Dermis blood vessel endothelial cell (primary cell): ENCODE measurements around the gene PCSK4. TPM values are rescaled to one million over a fixed set of nuclear protein-coding genes. Genes with fewer than 3 reads are reported as not detected.
"Not testable (repeated sequence)": the region's sequence is repeated elsewhere in the genome, so short reads cannot be mapped to it uniquely, and the experiment has no call there.

Experiments used
- DNase-seq: peaks from one replicate; pipeline ENCODE4 v3.0.0; 2010
- total RNA-seq: library from RNA; depleted of rRNA; stranded (reverse); fragments of >200 nt; gene quantifications from 2 replicates; pipeline ENCODE4 v1.2.3, GENCODE V29; 2014

Gene PCSK4
- total RNA-seq, 1 donor from 2014 or later: 0.68 TPM

DNA sequence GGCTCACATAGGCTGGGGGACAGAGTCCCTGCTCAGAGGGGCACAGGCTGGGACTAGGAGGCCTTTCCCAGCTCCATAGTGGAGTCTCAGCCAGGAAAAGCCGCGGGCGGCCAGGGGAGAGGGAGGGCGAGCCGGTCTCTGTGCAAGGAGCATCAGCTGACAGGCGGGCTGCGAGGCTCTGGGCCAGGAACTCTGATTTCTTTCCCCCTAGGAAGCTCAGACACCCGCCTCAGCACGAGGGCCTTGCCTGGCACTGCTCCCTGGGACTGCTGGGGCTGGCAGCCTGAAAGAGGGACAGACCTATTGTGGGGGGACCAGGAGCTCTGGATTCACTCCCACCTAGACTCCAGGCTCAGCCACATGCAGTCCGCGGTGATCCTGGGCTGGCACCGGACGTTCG lies 31.5 kb upstream of the PCSK4 start:
- DNase-seq: no peak

- DNase-seq: no peak
Measured at GRCh38 chr19:1520203-1520780, 30.1 kb upstream of the PCSK4 start.

DNA sequence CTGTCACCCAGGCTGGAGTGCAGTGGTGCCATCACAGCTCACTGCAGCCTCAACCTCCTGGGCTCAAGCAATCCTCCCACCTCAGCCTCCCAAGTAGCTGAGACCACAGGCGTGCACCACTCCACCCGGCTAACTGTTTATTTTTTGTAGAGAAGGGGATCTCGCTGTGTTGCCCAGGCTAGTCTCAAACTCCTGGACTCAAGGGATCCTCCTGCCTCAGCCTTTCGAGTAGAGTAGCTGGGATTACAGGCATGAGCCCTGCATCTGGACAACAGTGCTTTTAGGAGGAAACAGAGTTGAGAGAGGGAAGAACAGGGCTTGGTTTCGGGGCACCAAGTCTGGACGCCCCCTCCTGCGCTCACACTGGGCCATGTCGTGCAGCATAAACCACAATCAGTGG lies 29.7 kb upstream of the PCSK4 start:
- DNase-seq: not testable (repeated sequence)

DNA sequence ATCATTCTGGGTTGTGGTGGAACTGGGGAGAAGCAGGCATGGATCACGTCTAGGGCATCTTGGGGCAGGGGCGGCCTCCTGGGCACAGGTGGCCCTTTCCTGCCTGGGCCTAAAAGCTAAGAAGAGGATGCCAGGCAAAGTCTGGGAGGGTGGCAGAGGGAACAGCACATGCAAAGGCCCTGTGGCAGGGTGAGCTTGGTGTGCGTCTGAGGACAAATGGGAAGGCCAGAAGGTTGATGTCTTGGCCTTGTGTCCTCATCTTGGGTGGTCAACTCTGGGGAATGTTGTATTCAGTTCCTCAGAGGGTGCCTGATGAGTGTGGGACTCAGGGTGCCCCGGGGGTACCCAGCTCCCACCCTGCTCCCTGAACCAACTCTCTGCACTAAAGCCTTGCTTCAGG lies 28.3 kb upstream of the PCSK4 start:
- no peak for DNase-seq

- DNase-seq: no peak
Measured at GRCh38 chr19:1516395-1516753, 26.2 kb upstream of the PCSK4 start.

GRCh38 chr19:1514986-1515721 lies 25.0 kb upstream of the PCSK4 start:
- DNase-seq: no peak

DNA sequence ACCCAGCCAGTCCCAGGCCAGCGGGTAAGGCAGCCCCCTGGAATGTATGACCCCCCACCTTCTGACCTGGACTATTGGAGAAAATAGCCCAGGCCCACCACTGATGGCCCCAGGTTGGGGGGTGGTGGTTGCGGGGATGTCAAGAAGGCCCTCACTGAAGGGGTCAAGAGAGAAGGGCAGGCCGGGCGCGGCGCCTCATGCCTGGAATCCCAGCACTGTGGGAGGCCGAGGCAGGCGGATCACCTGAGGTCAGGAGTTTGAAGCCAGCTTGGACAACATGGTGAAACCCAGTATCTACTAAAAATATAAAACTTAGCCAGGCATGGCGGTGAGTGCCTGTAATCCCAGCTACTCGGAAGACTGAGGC lies 24.1 kb upstream of the PCSK4 start:
- no peak for DNase-seq

DNA sequence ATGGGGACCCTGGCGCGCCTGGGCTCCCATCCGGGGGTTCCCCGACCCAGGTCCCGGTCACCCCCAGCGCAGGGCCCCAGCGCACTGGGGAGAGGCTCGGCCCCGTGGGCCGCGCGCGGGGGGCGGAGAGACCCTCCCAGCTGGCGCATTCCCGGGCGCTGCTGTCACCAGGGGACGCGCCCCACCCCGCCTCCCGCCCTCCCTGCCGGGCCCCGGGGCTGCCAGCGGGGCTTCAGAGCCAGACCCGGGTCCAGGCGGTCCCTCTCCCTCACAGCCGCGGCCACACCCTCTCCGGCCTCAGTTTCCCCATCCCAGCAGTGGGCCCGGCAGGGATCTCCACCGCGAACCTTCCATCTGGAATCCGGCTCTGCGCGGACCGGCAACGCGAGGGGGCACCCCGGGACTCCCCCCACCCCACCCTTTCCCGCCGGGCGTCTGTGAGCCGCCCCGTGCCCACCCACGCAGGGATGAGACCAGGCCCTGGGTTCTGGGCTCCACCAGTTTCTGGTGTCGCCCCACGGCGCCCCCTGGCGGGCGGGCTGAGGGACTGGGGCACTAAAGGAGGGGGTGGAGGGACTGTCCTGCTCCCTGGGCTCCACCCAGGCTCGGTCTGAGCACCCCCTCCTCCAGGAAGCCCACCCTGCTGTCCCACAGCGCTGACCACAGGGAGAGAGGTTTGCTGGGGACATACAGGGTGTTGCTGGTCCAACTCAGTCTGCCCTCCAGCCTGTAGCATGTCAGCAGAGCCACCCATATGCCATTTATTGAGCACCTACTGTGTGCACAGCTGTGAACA lies 23.5 kb upstream of the PCSK4 start:
- peak; percentile 55 for DNase-seq

DNA sequence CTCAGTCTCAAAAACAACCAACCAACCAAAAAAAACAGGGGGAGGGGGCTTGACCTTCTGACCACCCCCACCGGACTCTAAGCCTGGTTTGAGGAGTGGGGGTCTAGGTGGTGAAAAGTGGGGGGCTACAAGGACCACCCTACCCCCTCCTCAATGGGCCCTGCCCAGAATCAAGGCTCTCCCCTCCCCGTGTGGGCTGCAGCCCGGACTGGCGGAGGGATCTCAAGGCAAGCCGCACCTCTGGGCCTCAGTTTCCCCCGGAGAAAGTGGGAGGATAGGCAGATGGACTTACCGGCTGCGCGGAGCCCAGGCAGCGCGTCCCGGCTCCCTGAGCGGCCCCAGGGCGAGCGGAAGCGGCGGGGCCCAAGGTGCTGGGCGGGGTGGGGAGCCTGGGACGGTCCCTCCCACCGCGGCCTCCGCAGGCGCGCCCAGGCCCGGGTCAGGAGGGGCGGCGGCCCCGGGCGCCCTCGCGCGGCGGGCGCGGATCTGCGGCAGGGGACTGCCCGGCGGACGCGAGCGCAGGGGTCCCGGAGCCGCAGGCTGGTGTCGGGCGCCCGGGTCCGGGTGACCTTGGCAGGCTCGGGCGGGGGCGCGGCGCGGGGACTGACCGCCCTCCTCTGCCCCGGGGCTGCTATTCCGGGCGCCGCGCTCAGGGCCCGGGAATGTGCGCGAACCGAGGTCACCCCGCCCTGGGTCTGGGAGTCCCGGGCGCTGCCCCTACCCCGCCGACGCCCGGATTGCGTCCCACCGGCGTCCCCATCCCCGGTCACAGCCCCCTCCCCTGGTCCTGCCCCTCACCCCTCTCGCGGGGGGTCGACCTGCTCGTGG lies 22.7 kb upstream of the PCSK4 start, which contains the start of gene ADAMTSL5:
Gene ADAMTSL5 (minus strand): TSS at position 349 of the 828 bp plus-strand sequence. CDS start 2,076 bp downstream, outside the sequence.
- DNase-seq: no peak

DNA sequence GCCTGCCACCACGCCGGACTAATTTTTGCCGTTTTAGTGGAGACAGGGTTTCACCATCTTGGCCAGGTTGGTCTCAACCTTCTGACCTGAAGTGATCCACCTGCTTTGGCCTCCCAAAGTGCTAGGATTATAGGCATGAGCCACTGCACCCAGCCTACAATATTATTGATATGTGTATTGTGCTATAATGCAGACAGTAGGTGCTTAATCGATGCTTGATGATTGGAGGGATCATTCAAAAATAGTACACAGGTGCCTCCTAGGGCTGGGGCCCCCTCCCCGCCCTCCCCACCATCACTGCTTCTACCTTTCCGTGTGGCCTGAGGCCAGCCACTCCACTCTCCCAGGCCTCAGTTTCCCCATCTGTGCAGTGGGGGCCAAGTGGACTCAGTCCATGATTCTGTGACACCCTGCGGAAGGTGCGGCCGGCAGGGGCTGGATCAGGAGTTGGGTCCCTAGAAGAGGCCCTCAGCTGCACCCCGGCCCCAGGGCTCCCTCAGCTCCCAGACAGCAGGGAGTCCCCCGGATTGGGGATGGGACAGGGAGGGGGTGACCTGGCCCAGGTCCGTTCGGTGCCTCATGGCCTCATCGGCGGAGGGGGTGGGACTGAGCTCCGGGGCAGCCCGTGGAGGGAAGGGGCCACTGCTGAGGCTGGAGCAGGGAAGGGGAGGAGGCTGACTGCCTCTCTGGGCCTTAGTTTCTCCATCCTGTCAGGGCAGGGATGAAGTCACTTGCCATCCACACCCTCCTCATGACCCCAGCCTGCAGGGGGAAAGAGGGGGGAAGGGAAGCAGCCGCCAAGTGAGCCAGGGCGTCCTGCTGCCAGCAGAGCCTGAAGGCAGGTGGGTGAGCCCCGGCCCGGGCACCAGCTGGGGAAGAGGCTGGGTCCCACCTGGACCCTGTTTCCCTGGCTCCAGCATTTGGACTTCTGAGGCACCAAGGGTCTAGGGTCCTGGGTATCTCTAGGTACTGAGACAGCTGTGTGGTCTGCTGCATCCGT lies 21.5 kb upstream of the PCSK4 start:
- no peak for DNase-seq

- no peak for DNase-seq
Measured at GRCh38 chr19:1510807-1511206, 20.7 kb upstream of the PCSK4 start.

DNA sequence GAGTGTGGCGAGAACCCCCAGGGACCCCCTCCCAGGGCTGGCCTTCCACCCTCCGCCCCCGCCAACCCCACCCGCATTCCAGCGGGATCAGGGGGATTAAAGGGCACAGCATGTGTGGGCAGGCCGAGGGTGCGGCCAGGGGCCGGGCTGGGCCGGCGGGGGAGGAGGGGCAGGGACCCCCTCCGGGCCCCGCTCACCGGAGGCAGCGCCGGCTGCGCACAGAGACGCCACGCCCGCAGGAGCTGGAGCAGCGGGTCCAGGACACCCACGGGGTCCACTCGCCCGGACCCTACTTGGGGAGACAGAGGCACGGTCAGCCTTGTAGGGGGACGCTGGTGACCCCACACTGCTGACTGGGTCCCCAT lies 20.3 kb upstream of the PCSK4 start:
- no peak for DNase-seq

DNA sequence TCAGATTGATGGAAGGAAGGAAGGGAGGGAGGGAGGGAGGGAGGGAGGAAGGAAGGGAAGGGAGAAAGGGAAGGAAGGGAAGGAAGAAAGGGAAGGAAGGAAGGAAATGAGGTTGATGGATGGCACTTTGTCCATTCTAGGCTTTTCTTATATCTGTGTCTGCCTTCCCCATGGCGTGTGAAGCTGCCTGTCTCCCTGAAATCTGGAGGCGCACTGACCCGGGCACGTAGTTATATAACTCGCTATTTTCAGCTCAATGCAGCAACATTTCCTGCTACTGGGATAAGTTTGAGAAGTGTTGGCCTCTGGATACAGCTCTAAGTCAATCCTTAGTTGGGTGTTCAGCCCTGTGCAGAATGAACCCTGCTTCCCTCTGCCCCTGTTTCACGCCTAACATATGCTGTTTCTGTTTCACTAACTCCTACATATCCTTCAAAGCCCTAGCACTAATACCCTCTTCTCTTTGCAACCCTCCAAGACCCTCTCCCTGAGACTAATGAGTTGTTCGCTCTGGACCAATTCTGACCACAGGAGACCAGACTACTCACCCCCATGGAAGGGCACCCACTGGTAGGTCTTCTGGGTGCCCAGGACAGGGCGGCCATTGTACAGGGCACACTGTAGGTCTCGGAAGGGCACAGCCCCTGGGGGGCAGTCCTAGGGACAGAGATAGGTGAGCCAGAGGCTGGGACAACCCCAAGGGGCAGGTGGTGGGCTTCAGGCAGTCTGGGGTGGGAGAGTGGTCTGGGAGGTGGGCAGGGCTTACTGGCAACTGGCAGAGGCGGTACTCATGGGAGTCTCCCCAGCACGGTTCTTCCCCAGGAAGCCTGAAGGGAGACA lies 19.7 kb upstream of the PCSK4 start:
- no peak for DNase-seq

GRCh38 chr19:1508507-1508856 lies 18.3 kb upstream of the PCSK4 start:
- DNase-seq: no peak

GRCh38 chr19:1507763-1508506 lies 17.8 kb upstream of the PCSK4 start:
- DNase-seq: peak; percentile 94

- no peak for DNase-seq
Measured at GRCh38 chr19:1507192-1507660, 17.1 kb upstream of the PCSK4 start.

- no peak for DNase-seq
Measured at GRCh38 chr19:1505991-1506881, 16.1 kb upstream of the PCSK4 start.

DNA sequence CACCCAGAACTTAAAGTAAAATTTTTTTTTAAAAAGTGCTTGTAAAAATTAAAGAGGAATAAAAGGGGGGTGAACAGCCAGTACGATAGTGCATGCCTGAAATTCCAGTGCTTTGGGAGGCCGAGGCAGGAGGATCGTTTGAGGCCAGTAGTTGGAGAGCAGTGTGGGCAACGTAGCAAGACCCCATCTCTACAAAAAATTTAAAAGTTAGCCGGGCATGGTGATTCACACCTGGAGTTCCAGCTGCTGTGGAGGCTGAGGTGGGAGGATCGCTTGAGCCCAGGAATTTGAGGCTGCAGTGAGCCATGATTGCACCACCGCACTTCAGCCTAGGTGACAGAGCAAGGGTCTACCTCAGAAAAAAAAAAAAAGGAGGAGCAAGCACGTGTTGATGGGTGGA lies 14.9 kb upstream of the PCSK4 start:
- no peak for DNase-seq
